ENCODE results near the gene GPR137. TPM values are rescaled to one million over a fixed set of nuclear protein-coding genes. Genes with fewer than 3 reads are reported as not detected.

GPR137 gene
- total RNA-seq, 1 experiment from 2014 or later: 32.4 TPM

DNA sequence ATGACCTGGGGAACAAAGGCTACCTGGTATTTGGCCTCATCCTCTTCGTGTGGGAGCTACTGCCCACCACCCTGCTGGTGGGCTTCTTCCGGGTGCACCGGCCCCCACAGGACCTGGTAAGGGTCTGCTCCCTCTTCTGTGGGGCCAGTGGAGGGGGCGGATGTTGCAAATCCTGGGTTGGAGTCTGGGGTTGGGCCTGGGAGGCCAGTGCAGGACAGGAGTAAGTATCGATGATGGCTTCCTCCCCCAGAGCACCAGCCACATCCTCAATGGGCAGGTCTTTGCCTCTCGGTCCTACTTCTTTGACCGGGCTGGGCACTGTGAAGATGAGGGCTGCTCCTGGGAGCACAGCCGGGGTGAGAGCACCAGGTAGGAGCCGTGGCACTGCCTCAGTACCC, 2.7 kb downstream of the GPR137 start:
- peaks cover 14% of the 10 kb centered on the region for H3K4me1 ChIP-seq (ENCODE audit: insufficient read depth, low read length)
- no peaks in the 10 kb centered on the region for H3K36me3 ChIP-seq (ENCODE audit: low read depth, low read length)
- H3K4me2 ChIP-seq (ENCODE audit: low read length): no peak overlapping the region
- DNase-seq (no peak), ATAC-seq (no peak)
- no TSS peak for BruUV-seq (replicated peaks)
- intact Hi-C loops (cut with micrococcal nuclease): no loop called here
- H3K4me3 ChIP-seq (ENCODE audit: low read length): no peak overlapping the region
- no peak overlapping the region for H2AFZ ChIP-seq (ENCODE audit: low read length)
- H3K27ac ChIP-seq (ENCODE audit: low read length): no peak overlapping the region
- H3K27me3 ChIP-seq (ENCODE audit: low read length): peaks cover 20% of the 10 kb centered on the region
- no peak overlapping the region for H3K9ac ChIP-seq (ENCODE audit: low read length)
- peaks cover 23% of the 10 kb centered on the region for H3K79me2 ChIP-seq (ENCODE audit: low read length)
- no peaks in the 10 kb centered on the region for H3F3A ChIP-seq (ENCODE audit: low read length, unreplicated experiment)
- H3K9me2 ChIP-seq (replicated peaks; ENCODE audit: low read length): no peaks in the 10 kb centered on the region
- ChIA-PET POLR2A (ENCODE audit: unreplicated experiment) (no interaction called here), CTCF (interaction anchor here (1.4 kb wide), 1 partner anchor 12 kb away, joined by 4 read pairs; the partner anchor contains the start of gene CATSPERZ)
- no peaks in the 10 kb centered on the region for H3K9me3 ChIP-seq (ENCODE audit: low read length)
- TF ChIP-seq, protein P1, sequence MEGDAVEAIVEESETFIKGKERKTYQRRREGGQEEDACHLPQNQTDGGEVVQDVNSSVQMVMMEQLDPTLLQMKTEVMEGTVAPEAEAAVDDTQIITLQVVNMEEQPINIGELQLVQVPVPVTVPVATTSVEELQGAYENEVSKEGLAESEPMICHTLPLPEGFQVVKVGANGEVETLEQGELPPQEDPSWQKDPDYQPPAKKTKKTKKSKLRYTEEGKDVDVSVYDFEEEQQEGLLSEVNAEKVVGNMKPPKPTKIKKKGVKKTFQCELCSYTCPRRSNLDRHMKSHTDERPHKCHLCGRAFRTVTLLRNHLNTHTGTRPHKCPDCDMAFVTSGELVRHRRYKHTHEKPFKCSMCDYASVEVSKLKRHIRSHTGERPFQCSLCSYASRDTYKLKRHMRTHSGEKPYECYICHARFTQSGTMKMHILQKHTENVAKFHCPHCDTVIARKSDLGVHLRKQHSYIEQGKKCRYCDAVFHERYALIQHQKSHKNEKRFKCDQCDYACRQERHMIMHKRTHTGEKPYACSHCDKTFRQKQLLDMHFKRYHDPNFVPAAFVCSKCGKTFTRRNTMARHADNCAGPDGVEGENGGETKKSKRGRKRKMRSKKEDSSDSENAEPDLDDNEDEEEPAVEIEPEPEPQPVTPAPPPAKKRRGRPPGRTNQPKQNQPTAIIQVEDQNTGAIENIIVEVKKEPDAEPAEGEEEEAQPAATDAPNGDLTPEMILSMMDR (conservative IDR thresholded peaks at IDR 0.05; ENCODE audit: low read depth, low read length): no peak
- TF ChIP-seq EZH2phosphoT487 (IDR thresholded peaks at IDR 0.05; ENCODE audit: borderline replicate concordance, low read length): no peak
- no peak for TF ChIP-seq EZH2 (IDR thresholded peaks at IDR 0.05; ENCODE audit: low read length, unreplicated experiment)
- H4K20me1 ChIP-seq (ENCODE audit: low read length): no peaks in the 10 kb centered on the region

DNA sequence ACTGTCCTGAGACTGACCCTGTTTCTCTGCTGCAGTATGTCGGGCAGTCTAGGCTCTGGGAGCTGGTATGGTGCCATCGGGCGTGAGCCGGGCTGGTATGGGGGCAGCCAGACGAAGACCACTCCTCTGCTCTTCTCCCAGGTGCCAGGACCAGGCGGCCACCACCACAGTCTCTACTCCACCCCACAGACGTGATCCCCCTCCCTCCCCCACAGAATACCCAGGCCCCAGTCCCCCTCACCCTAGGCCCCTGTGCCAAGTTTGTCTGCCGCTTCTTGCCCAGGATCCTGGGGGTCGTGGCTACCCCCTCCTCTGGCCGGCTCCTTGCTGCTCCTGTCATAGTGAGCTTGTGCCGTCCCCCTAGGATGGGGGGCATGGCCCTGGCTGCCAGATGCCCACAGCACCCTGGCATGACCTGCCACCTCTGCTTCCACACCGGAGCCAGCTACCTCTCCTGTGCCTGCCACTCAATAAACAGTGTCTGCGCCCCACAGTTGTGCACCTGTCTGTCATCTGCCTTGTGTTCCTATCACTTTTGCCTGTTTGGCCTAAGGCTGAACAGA, 3.4 kb downstream of the GPR137 start:
- ChIA-PET CTCF (interaction anchor here (1.4 kb wide), 1 partner anchor 11 kb away, joined by 4 read pairs; the partner anchor contains the start of gene CATSPERZ), POLR2A (ENCODE audit: unreplicated experiment) (no interaction called here)
- Histone ChIP-seq H3K4me2 (ENCODE audit: low read length) (no peak overlapping the region), H3K79me2 (ENCODE audit: low read length) (peaks cover 15% of the 10 kb centered on the region), H3K36me3 (ENCODE audit: low read depth, low read length) (no peaks in the 10 kb centered on the region), H3K4me3 (ENCODE audit: low read length) (no peak overlapping the region), H3K9me3 (ENCODE audit: low read length) (no peaks in the 10 kb centered on the region), H4K20me1 (ENCODE audit: low read length) (no peaks in the 10 kb centered on the region), H3K9me2 (replicated peaks; ENCODE audit: low read length) (no peaks in the 10 kb centered on the region), H3K9ac (ENCODE audit: low read length) (no peak overlapping the region), H3K27me3 (ENCODE audit: low read length) (peaks cover 20% of the 10 kb centered on the region), H3F3A (ENCODE audit: low read length, unreplicated experiment) (no peaks in the 10 kb centered on the region), H3K27ac (ENCODE audit: low read length) (no peak overlapping the region), H2AFZ (ENCODE audit: low read length) (no peak overlapping the region), H3K4me1 (ENCODE audit: insufficient read depth, low read length) (peaks cover 8% of the 10 kb centered on the region)
- ATAC-seq (no peak), DNase-seq (no peak)
- BruUV-seq (replicated peaks): no TSS peak
- TF ChIP-seq EZH2phosphoT487 (IDR thresholded peaks at IDR 0.05; ENCODE audit: borderline replicate concordance, low read length) (no peak), EZH2 (IDR thresholded peaks at IDR 0.05; ENCODE audit: low read length, unreplicated experiment) (no peak)
- TF ChIP-seq, protein P1 (conservative IDR thresholded peaks at IDR 0.05; ENCODE audit: low read depth, low read length): no peak
- intact Hi-C loops (cut with micrococcal nuclease): no loop called here

Data from PC-3 (cell line).